NK-92 (cell line): ENCODE results near the gene PGAM4.
"Not testable (repeated sequence)": the region's sequence is repeated elsewhere in the genome, so short reads cannot be mapped to it uniquely, and the experiment has no call there.

ENCODE experiments used
- DNase-seq: peaks from one replicate; lab custom pipeline; 2025; ENCODE audit not compliant: unreplicated experiment; lab: John Stamatoyannopoulos, UW

The PGAM4 gene

DNA sequence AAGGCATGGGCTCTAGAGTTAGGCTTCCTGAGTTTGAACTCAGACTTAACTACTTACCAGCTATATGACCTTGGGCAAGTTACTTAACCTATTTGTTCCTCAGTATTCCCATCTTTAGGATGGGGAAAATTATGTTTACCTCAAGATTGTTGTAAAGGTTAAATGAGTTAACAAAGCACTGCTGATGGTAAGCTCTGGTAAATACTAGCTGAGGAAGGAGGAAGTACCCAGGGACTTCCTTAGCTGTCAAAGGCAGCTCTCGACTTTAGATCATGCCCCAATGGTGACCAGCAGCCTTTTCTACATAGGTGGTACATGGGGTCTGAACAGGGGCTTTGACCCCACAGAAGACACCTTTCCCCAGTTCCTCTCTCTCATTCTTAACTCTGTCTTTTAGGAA is 38.9 kb downstream of the PGAM4 start:
- DNase-seq = no peak

GRCh38 chrX:77925764-77926163 is 43.7 kb downstream of the PGAM4 start:
- DNase-seq = no peak

DNA sequence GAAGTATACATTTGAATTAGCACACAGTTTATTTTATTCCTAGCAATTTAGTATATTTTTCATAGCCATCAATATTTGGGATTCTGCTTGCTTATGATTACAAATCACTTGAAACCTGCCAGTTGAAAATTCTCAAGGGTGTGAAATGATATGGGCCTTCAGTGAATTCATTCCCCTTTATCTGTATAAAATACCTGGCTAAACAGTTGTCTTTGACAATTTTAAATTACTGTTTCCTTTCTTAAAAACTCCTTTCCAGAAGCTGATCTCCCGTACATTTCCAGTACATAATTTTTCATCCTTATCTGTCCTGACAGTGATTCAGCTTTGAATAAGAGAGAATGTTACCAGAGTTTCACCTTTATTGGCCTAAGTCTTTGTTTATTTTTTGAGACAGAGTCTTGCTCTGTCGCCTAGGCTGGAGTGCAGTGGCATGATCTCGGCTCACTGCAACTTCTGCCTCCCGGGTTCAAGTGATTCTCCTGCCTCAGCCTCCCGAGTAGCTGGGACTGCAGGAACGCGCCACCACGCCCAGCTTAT is 45.0 kb downstream of the PGAM4 start:
- no peak for DNase-seq

DNA sequence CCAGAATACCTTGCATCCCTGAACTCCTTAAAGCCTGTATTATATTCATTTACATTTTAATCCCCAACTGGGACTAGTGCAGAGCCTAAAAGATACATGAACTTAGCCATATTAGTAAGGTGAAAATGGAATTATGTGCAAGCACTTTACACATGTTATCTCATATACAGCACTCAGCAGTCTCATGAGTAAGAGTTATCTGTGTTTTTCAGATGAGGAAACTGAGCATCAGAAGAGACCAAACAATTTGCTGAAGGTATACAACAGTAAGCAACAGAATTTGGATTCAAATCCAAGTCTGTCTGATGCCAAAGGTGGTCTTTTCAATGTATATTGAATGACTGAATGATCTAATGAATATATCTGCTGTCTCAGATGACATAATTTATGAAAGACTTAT is 46.7 kb downstream of the PGAM4 start:
- DNase-seq = no peak

DNA sequence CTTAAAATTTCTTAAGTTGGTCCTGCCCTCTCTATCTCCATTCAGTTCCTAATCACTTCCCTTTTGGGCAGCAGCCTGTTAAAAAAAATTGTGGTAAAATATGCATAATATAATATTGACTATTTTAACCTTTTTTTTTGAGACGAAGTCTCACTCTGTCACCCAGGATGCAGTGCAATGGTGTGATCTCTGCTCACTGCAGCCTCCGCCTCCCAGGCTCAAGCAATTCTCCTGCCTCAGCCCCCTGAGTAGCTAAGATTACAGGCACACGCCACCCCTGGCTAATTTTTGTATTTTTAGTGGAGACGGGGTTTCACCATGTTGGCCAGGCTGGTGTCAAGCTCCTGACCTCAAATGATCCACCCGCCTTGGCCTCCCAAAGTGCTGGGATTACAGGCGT is 50.1 kb downstream of the PGAM4 start:
- not testable (repeated sequence) for DNase-seq

GRCh38 chrX:77918568-77918967 is 50.9 kb downstream of the PGAM4 start:
- DNase-seq = no peak
